ENCODE results near the gene MXRA5. TPM values are rescaled to one million over a fixed set of nuclear protein-coding genes. Genes with fewer than 3 reads are reported as not detected.
A peak's percentile ranks its signal among the peaks of the same experiment; 100 is the strongest.

The MXRA5 gene
- total and polyA plus RNA-seq, 2 of the 8 experiments (the other 6 are each of a cell fraction or from before 2014, with no cell fraction given), result 0.56 to 1.7 TPM

GRCh38 chrX:3345281-3346191 is 916 bp downstream of the MXRA5 start:
- H2BK12ac ChIP-seq (ENCODE audit: low read depth, low read length), result no peak overlapping the region
- no peak overlapping the region for H3K14ac ChIP-seq (ENCODE audit: insufficient read length)
- no peak overlapping the region for H2BK20ac ChIP-seq (ENCODE audit: low read length)
- H3K27me3 ChIP-seq (replicated peaks in 1 of 4; ENCODE audit: control insufficient read depth in 3 of 4, extremely low read depth in 1 of 4, insufficient read depth in 3 of 4, low read length in 3 of 4), result peaks cover 0 to 9% (median 7%) of the 10 kb centered on the region in 4 experiments; a peak in 5 of 7 replicates
- H3K23me2 ChIP-seq (ENCODE audit: low read depth, low read length), result peaks cover 6% of the 10 kb centered on the region; the same call in 1 of the 2 replicates
- no peak for FAIRE-seq
- ChIA-PET CTCF (ENCODE audit: partially characterized antibody) (no interaction called here), POLR2A (ENCODE audit: partially characterized antibody) (no interaction called here)
- H3K4me3 ChIP-seq (ENCODE audit: extremely low read depth in 1 of 4, insufficient read depth in 2 of 4, low read depth in 3 of 4, low read length in 4 of 4), result peak overlapping the region; percentile 45 to 69 (median 50)
- no peaks in the 10 kb centered on the region for H3K9me3 ChIP-seq (ENCODE audit: insufficient read depth in 2 of 2, low read depth in 1 of 2, low read length in 1 of 2)
- no peak overlapping the region for H4K91ac ChIP-seq (replicated peaks; ENCODE audit: insufficient read length, low read length)
- no peak overlapping the region for H3K4ac ChIP-seq (replicated peaks; ENCODE audit: insufficient read length, low read depth, low read length)
- H4K5ac ChIP-seq (ENCODE audit: insufficient read length, low read depth, low read length), result no peak overlapping the region
- no peak overlapping the region for H3K56ac ChIP-seq (replicated peaks; ENCODE audit: insufficient read length, low read depth, low read length)
- H3K36me3 ChIP-seq (ENCODE audit: control insufficient read depth in 2 of 4, insufficient read depth in 4 of 4, low read length in 3 of 4), result no peaks in the 10 kb centered on the region
- no peaks in the 10 kb centered on the region for H3K79me2 ChIP-seq (ENCODE audit: control insufficient read depth in 1 of 2, insufficient read depth in 2 of 2, low read length in 2 of 2)
- no peaks in the 10 kb centered on the region for H3K79me1 ChIP-seq (ENCODE audit: low read depth, low read length)
- no peaks in the 10 kb centered on the region for H4K20me1 ChIP-seq (replicated peaks in 1 of 2; ENCODE audit: control insufficient read depth in 1 of 2, insufficient read depth in 2 of 2, low read length in 2 of 2)
- no peak overlapping the region for H2AK5ac ChIP-seq (ENCODE audit: low read depth, low read length)
- no peak overlapping the region for H4K8ac ChIP-seq (ENCODE audit: extremely low read depth, insufficient read depth, low read length)
- no peak overlapping the region for H3K27ac ChIP-seq (ENCODE audit: low read depth, low read length)
- no peak overlapping the region for H2BK5ac ChIP-seq (ENCODE audit: low read depth, low read length)
- H2BK120ac ChIP-seq (replicated peaks; ENCODE audit: low read depth, low read length), result no peak overlapping the region
- H2BK15ac ChIP-seq (ENCODE audit: low read length), result no peak overlapping the region
- 5% methylated on average over 48 of the region's 68 CpGs; no CpG with 5 or more reads in 1 of the 2 experiments for WGBS, 2 experiments (ENCODE audit: extremely low coverage in 1 of 2, insufficient coverage in 1 of 2, insufficient read length in 1 of 2, insufficient replicate concordance in 2 of 2, low coverage in 1 of 2, low lambda C conversion rate in 2 of 2, missing lambda C conversion rate in 1 of 2)
- no peaks in the 10 kb centered on the region for H3K4me1 ChIP-seq (replicated peaks in 1 of 4; ENCODE audit: control insufficient read depth in 3 of 4, insufficient read depth in 4 of 4, low read length in 3 of 4)
- H3K4me2 ChIP-seq (ENCODE audit: insufficient read depth in 1 of 2, low read depth in 2 of 2, low read length in 2 of 2), result peak overlapping the region; percentile 82 to 90
- 0 out of 2 replicates have a peak overlapping the region, but pooled peaks have one; percentile 13 for H2AFZ ChIP-seq (ENCODE audit: low read length)
- no peak overlapping the region for H3K23ac ChIP-seq (ENCODE audit: insufficient read length)
- peak in 1 of 2 experiments; percentile 60 for DNase-seq (ENCODE audit: low read depth in 1 of 2, low spot score in 2 of 2)
- H3K18ac ChIP-seq (ENCODE audit: extremely low read depth, low read length), result no peak overlapping the region; the same call in 1 of the 2 replicates
- peak overlapping the region in 1 of 4 experiments; percentile 62; a peak in 1 of 7 replicates for H3K9ac ChIP-seq (replicated peaks in 1 of 4; ENCODE audit: extremely low read depth in 1 of 4, low read depth in 3 of 4, low read length in 3 of 4)
- TF ChIP-seq CHD2 (IDR thresholded peaks at IDR 0.05; ENCODE audit: low read length) (no peak), TEAD4 (IDR thresholded peaks at IDR 0.05; ENCODE audit: low read depth, low read length) (no peak), GTF2F1 (IDR thresholded peaks at IDR 0.05; ENCODE audit: borderline replicate concordance, low read depth, low read length) (no peak), MAFK (IDR thresholded peaks at IDR 0.05; ENCODE audit: low read depth, low read length) (no peak), EZH2 (IDR thresholded peaks at IDR 0.05; ENCODE audit: low read depth, low read length, severe bottlenecking) (peak; percentile 36), POLR2A (IDR thresholded peaks at IDR 0.05; ENCODE audit: control extremely low read depth in 1 of 2, low read depth in 2 of 2, low read length in 2 of 2) (0 out of 3 replicates have a peak, but pooled peaks of 1 of the 2 experiments have one; percentile 25), SP4 (IDR thresholded peaks at IDR 0.05; ENCODE audit: low read length) (no peak), SP1 (IDR thresholded peaks at IDR 0.05; ENCODE audit: low read depth, low read length) (no peak), CTBP2 (IDR thresholded peaks at IDR 0.05; ENCODE audit: borderline replicate concordance, insufficient read depth, insufficient read length, low read length) (no peak), HDAC6 (IDR thresholded peaks at IDR 0.05; ENCODE audit: low read depth, low read length) (no peak), SIN3A (conservative IDR thresholded peaks at IDR 0.05 in 1 of 2, IDR thresholded peaks at IDR 0.05 in 1 of 2; ENCODE audit: low read depth in 1 of 2, low read length in 2 of 2) (no peak), RBBP5 (IDR thresholded peaks at IDR 0.05; ENCODE audit: borderline replicate concordance, low read depth, low read length) (0 out of 2 replicates have a peak, but pooled peaks have one; percentile 29)
